Measurements from ENCODE around the gene AMY1B. TPM values are rescaled to one million over a fixed set of nuclear protein-coding genes. Genes with fewer than 3 reads are reported as not detected.
"Not testable (repeated sequence)": the region's sequence is repeated elsewhere in the genome, so short reads cannot be mapped to it uniquely, and the experiment has no call there.

The AMY1B gene
- total RNA-seq (1 to 10 TPM in 2 of 6 donors, under 1 TPM in 4; 0.32 to 1.6 (median 0.97) TPM), polyA plus RNA-seq (1 to 10 TPM in 1 of 2 donors, under 1 TPM in 1; 0.46 to 1.3 TPM)

DNA sequence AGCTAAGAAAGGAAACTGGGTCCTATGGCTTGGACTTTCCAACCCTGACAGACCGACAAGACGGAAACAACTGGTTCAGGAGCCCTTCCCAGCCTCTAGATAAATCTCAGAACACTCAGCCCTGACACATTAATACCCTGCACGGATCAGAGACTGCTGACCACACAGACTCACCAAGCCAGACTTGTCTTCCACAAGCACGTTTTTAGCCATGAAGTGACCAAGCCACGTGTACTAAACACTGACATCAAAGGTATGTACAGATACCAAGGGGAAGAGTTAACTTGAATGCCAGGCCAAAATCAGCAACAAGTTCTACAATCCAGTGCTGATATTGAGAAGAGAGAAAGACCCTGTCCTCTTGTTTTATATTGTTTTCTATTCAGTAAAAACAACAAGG, at the start of gene AMY1B:
TSS of gene AMY1B (minus strand) at position 101 of the 400 bp plus-strand sequence. CDS start 571 bp downstream, outside the sequence.
- DNase-seq; H3K4me3 ChIP-seq; H3K27ac ChIP-seq; ATAC-seq; H3K9me3 ChIP-seq; H3K27me3 ChIP-seq; H3K4me1 ChIP-seq; H3K36me3 ChIP-seq; intact Hi-C loops (cut with DNase I); FAIRE-seq: not testable (repeated sequence)
- no CpG with 5 or more reads among the region's 5 CpGs for WGBS, 2 donors

DNA sequence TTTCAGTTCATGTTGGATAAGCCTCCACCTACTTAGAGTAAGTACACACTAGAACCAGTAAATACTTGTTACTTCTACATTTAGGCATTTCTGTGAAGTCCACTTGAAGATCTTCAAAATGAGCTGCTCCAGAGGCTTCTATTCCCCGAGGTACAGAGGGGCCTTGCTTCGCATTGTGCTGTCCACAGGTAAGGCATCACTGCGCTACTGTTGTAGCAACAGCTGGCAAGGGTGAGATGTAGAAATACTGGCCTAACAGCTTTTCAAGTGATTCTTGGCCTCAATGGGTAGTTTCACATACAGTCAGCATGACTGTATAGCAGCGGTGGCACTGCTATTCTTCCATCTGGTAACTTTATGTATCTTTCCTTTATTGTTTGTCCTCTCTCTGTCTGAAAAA, 49.0 kb upstream of the AMY1B start:
- H3K4me3 ChIP-seq; H3K27me3 ChIP-seq; FAIRE-seq; intact Hi-C loops (cut with DNase I); H3K4me1 ChIP-seq; DNase-seq; H3K36me3 ChIP-seq; H3K9me3 ChIP-seq; ATAC-seq; H3K27ac ChIP-seq: not testable (repeated sequence)
- WGBS, 2 donors = no CpG with 5 or more reads among the region's 4 CpGs

DNA sequence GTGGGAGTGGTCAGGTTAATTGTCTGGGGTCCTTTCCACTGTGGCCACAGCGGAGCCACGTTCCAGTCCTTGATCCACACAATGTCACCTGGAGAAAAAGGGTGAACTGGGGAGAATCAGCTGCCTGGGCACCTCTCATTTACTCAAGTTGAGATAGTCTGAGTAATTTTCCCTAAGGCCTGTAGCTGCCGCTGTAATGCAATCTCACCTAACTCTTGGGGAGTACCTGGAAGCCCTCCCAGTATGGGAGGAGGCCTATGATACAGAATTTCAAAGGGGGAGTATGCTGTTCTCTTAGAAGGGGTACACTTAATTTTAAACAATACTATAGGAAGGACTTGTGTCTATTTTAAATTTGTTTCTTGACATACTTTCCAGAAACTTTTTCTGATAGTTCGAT, 48.4 kb upstream of the AMY1B start:
- DNase-seq; H3K9me3 ChIP-seq; H3K36me3 ChIP-seq; H3K27ac ChIP-seq; ATAC-seq; H3K4me3 ChIP-seq; intact Hi-C loops (cut with DNase I); H3K4me1 ChIP-seq; H3K27me3 ChIP-seq; FAIRE-seq: not testable (repeated sequence)
- WGBS, 2 donors = no CpG with 5 or more reads among the region's 4 CpGs

DNA sequence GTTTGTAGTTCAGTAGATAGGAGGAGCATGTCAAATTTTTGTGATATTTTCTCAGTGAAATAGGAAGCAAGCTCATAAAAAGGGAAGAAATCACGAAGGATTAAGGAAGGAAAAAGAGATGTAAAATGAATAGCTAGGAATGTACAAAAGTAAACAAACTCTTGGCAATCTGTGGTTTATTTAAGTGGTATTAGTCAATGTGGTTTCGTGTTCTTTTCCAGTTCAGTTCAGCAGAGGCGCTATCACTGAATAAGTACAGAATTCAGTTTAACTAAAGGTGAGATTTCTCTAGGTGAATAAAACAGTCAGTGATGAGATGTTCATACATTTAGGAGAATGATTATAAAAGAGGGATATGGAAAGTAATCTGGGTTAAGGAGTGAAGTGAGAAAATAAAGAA, 42.0 kb upstream of the AMY1B start:
- H3K36me3 ChIP-seq; H3K9me3 ChIP-seq; DNase-seq; H3K4me3 ChIP-seq; H3K27ac ChIP-seq; ATAC-seq; intact Hi-C loops (cut with DNase I); H3K4me1 ChIP-seq; H3K27me3 ChIP-seq: not testable (repeated sequence)
- FAIRE-seq = peak; percentile 69
- no CpG with 5 or more reads among the region's 3 CpGs for WGBS, 2 donors

DNA sequence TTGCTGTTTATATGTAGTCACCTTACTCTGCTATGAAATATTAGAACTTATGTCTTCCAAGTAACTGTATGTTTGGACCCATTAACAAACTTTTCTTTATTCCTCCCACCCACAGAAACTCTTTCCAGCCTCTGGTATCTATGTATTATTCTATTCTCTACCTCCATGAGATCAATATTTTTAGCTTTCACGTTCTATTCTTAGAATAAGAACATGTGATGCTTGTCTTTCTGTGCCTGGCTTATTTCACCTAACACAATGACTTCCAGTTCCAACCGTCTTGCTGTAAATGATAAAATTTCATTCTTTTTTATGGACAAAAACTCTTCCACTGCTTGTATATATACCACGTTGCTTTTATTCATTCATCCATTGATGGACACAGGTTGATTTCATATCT, 39.3 kb upstream of the AMY1B start:
- peak; percentile 64 for FAIRE-seq

DNA sequence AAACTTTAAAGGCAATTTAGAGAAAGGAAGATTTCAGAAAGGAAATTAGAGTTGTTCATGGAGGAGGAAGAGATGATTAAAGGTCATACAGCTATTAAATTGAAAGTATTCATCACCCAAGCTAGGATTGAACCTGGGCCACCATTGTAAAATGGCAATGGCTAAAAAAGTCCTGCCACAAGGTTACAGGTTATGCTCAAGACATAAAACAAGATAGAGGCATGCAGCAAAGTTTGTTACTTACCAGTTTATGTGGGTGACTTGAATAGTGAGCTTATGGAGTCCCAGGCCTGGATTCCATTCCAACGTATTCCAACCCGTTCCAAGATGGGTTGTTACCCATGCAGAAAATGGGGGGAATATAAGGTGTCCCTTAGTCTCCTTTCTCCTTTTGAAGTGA, 25.5 kb upstream of the AMY1B start:
- H3K4me1 ChIP-seq; H3K36me3 ChIP-seq; FAIRE-seq; H3K9me3 ChIP-seq; DNase-seq; H3K4me3 ChIP-seq; intact Hi-C loops (cut with DNase I); H3K27me3 ChIP-seq; H3K27ac ChIP-seq: not testable (repeated sequence)
- no CpG with 5 or more reads among the region's 2 CpGs for WGBS, 2 donors
- peak in 2 of 4 donors; percentile 51 to 61 for ATAC-seq

More for the DNA sequence above, 39.3 kb upstream of the AMY1B start:
- H3K27ac ChIP-seq; H3K4me3 ChIP-seq; ATAC-seq; H3K9me3 ChIP-seq; DNase-seq; H3K36me3 ChIP-seq; intact Hi-C loops (cut with DNase I); H3K4me1 ChIP-seq; H3K27me3 ChIP-seq: not testable (repeated sequence)
- WGBS, 2 donors = no CpG with 5 or more reads among the region's 3 CpGs

DNA sequence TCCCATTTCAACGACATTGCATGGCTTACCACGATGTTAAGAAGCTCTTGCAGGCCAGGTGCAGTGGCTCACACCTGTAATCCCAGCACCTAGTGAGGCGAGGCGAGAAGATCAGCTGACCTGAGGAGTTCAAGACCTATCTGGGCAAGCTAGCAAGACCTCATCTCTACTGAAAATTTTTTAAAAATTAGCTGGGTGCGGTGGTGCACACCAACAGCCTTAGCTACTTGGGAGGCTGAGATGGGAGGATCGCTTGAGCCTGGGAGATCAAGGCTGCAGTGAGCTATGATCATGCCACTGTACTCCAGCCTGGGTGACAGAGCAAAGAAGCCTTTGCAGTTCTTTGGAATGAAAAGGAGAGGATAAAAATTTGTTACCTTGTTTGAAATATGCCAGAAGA, 21.4 kb upstream of the AMY1B start:
- DNase-seq (peak in 4 of 6 donors; percentile 2 to 28 (median 9)), ATAC-seq (peak in 2 of 4 donors; percentile 36 to 40)
- H3K4me1 ChIP-seq; H3K9me3 ChIP-seq; FAIRE-seq; H3K4me3 ChIP-seq; H3K36me3 ChIP-seq; H3K27me3 ChIP-seq; intact Hi-C loops (cut with DNase I); H3K27ac ChIP-seq: not testable (repeated sequence)
- WGBS, 2 donors = 55 to 65% methylated on average over 6 of the region's 6 CpGs

DNA sequence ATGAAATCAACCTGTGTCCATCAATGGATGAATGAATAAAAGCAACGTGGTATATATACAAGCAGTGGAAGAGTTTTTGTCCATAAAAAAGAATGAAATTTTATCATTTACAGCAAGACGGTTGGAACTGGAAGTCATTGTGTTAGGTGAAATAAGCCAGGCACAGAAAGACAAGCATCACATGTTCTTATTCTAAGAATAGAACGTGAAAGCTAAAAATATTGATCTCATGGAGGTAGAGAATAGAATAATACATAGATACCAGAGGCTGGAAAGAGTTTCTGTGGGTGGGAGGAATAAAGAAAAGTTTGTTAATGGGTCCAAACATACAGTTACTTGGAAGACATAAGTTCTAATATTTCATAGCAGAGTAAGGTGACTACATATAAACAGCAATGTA, 14.4 kb upstream of the AMY1B start:
- H3K36me3 ChIP-seq; H3K27me3 ChIP-seq; DNase-seq; H3K4me1 ChIP-seq; H3K9me3 ChIP-seq; H3K27ac ChIP-seq; H3K4me3 ChIP-seq; FAIRE-seq; intact Hi-C loops (cut with DNase I); ATAC-seq: not testable (repeated sequence)
- WGBS, 2 donors = no CpG with 5 or more reads among the region's 3 CpGs

DNA sequence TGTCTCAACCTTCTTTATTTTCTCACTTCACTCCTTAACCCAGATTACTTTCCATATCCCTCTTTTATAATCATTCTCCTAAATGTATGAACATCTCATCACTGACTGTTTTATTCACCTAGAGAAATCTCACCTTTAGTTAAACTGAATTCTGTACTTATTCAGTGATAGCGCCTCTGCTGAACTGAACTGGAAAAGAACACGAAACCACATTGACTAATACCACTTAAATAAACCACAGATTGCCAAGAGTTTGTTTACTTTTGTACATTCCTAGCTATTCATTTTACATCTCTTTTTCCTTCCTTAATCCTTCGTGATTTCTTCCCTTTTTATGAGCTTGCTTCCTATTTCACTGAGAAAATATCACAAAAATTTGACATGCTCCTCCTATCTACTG, 11.7 kb upstream of the AMY1B start:
- H3K4me1 ChIP-seq; H3K27me3 ChIP-seq; H3K27ac ChIP-seq; intact Hi-C loops (cut with DNase I); H3K4me3 ChIP-seq; H3K36me3 ChIP-seq; ATAC-seq; FAIRE-seq; H3K9me3 ChIP-seq; DNase-seq: not testable (repeated sequence)
- WGBS, 2 donors = no CpG with 5 or more reads among the region's 3 CpGs

DNA sequence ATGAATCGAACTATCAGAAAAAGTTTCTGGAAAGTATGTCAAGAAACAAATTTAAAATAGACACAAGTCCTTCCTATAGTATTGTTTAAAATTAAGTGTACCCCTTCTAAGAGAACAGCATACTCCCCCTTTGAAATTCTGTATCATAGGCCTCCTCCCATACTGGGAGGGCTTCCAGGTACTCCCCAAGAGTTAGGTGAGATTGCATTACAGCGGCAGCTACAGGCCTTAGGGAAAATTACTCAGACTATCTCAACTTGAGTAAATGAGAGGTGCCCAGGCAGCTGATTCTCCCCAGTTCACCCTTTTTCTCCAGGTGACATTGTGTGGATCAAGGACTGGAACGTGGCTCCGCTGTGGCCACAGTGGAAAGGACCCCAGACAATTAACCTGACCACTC, 5.2 kb upstream of the AMY1B start:
- FAIRE-seq, ATAC-seq: not testable (repeated sequence)

DNA sequence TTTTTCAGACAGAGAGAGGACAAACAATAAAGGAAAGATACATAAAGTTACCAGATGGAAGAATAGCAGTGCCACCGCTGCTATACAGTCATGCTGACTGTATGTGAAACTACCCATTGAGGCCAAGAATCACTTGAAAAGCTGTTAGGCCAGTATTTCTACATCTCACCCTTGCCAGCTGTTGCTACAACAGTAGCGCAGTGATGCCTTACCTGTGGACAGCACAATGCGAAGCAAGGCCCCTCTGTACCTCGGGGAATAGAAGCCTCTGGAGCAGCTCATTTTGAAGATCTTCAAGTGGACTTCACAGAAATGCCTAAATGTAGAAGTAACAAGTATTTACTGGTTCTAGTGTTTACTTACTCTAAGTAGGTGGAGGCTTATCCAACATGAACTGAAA, 4.7 kb upstream of the AMY1B start:
- WGBS, 2 donors = no CpG with 5 or more reads among the region's 4 CpGs

More for the DNA sequence above, 5.2 kb upstream of the AMY1B start:
- H3K9me3 ChIP-seq; DNase-seq; H3K27ac ChIP-seq; H3K4me1 ChIP-seq; H3K27me3 ChIP-seq; intact Hi-C loops (cut with DNase I); H3K36me3 ChIP-seq; H3K4me3 ChIP-seq: not testable (repeated sequence)
- no CpG with 5 or more reads among the region's 4 CpGs for WGBS, 2 donors

DNA sequence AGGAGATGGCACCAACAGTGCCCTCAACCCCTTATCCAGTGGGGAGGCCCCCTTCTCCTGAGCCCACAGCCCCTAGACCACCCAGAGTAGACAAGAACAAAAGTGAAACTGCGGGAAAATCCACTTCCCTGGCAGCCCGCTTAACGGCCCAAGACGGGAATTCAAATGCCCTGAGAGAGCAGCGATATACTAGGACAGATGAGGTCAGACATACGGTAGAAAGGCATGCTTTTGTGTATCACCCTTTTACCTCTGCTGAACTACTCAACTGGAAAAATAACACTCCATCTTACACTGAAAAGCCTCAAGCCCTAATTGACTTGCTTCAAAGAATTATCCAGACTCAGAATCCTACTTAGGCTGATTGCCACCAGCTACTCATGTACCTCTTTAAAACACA, 1.4 kb upstream of the AMY1B start:
- ATAC-seq; DNase-seq; H3K4me1 ChIP-seq; intact Hi-C loops (cut with DNase I); H3K36me3 ChIP-seq; H3K27me3 ChIP-seq; H3K9me3 ChIP-seq; H3K4me3 ChIP-seq; FAIRE-seq; H3K27ac ChIP-seq: not testable (repeated sequence)
- WGBS, 2 donors = no CpG with 5 or more reads among the region's 6 CpGs

More for the DNA sequence above, 4.7 kb upstream of the AMY1B start:
- intact Hi-C loops (cut with DNase I); DNase-seq; H3K9me3 ChIP-seq; H3K36me3 ChIP-seq; H3K4me3 ChIP-seq; H3K27me3 ChIP-seq; FAIRE-seq; H3K27ac ChIP-seq; H3K4me1 ChIP-seq; ATAC-seq: not testable (repeated sequence)

DNA sequence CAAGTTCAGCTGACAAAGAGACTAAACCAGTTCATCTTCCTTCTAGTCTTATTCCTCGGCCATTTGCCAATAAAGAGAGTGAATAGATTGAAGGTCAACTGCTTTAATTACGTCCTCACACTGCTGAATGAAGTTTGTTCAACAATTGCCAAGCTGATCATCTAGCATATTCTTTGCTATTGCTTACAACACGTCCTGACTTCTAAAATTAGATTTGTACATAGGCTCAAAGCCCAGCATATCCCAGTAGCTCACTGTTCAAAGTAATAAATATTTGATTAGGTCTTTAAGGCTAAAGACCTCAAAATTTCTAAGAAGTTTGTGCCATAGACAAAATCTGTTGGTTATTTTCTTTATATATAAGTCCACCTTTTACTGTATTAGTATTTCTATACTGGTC, 19.7 kb downstream of the AMY1B start:
- ATAC-seq = peak in 1 of 4 donors; percentile 44
- FAIRE-seq; H3K27me3 ChIP-seq; H3K4me3 ChIP-seq; DNase-seq; H3K27ac ChIP-seq; H3K9me3 ChIP-seq; intact Hi-C loops (cut with DNase I); H3K4me1 ChIP-seq; H3K36me3 ChIP-seq: not testable (repeated sequence)
- WGBS, 2 donors = no CpG with 5 or more reads among the region's 3 CpGs

Data from pancreas (tissue), 10 donors.